ENCODE results near the gene SUN1. TPM values are rescaled to one million over a fixed set of nuclear protein-coding genes. Genes with fewer than 3 reads are reported as not detected.

SUN1 gene
- polyA plus RNA-seq, 3 donors: 44.2 to 154 (median 51.5) TPM

- H3K9me3 Mint-ChIP-seq: peaks cover 0 to 4% (median 0%) of the 10 kb centered on the region in 7 donors
These were observed 66.8 kb downstream of the SUN1 start for GRCh38 chr7:898855-899681.

GRCh38 chr7:899806-900205 lies 67.5 kb downstream of the SUN1 start:
- intact Hi-C loops (cut with micrococcal nuclease): loop anchor here (5.0 to 10.0 kb wide), 2 partner anchors 72 to 165 kb away; no protein-coding TSS in a partner anchor
- Mint-ChIP-seq H3K4me3 (no peak overlapping the region), H3K27ac (peak overlapping the region in 1 of 7 donors; percentile 46)

More at GRCh38 chr7:898855-899681, 66.8 kb downstream of the SUN1 start:
- peaks cover 9 to 12% of the 10 kb centered on the region in 2 donors for H3K4me1 ChIP-seq (ENCODE audit: control insufficient read depth in 1 of 2, insufficient read depth in 2 of 2, low read length in 2 of 2)
- no peak overlapping the region for H2AFZ ChIP-seq (ENCODE audit: insufficient read depth, low read depth, low read length, poor library complexity, severe bottlenecking)
- H4K20me1 ChIP-seq (ENCODE audit: insufficient read depth, low read length): peaks cover 99% of the 10 kb centered on the region
- peaks cover 16% of the 10 kb centered on the region for H3K4me1 Mint-ChIP-seq
- H3K4me2 ChIP-seq (replicated peaks; ENCODE audit: extremely low read depth, low read length, poor library complexity, severe bottlenecking): no peak overlapping the region
- 94% methylated on average over 52 of the region's 54 CpGs for WGBS (ENCODE audit: insufficient coverage)
- intact Hi-C loops (cut with micrococcal nuclease): no loop called here
- peaks cover 45 to 78% of the 10 kb centered on the region in 2 donors for H3K36me3 Mint-ChIP-seq
- no peak overlapping the region for H3K4me3 ChIP-seq (replicated peaks in 1 of 3; ENCODE audit: low read depth in 2 of 3, low read length in 3 of 3)
- H3K9me3 ChIP-seq (replicated peaks in 1 of 2; ENCODE audit: control insufficient read depth in 1 of 2, insufficient read depth in 1 of 2, low read length in 2 of 2): no peaks in the 10 kb centered on the region
- no peak overlapping the region for H3K27ac ChIP-seq (ENCODE audit: low read depth in 1 of 2, low read length in 2 of 2)
- peak overlapping the region in 2 of 7 donors; percentile 46 to 81 for H3K27ac Mint-ChIP-seq
- peaks cover 0 to 2% (median 0%) of the 10 kb centered on the region in 3 donors for H3K27me3 Mint-ChIP-seq (ENCODE audit: low read depth in 3 of 3)
- peaks cover 7% of the 10 kb centered on the region for H3K79me2 ChIP-seq (ENCODE audit: insufficient read depth, low read length)
- H3K4me3 Mint-ChIP-seq: no peak overlapping the region
- DNase-seq: no peak
- no peaks in the 10 kb centered on the region for H3K27me3 ChIP-seq (ENCODE audit: control insufficient read depth in 2 of 2, insufficient read depth in 2 of 2, low read length in 2 of 2)
- no peak for TF ChIP-seq CTCF (IDR thresholded peaks at IDR 0.05)
- no peak overlapping the region for H3K9ac ChIP-seq (ENCODE audit: insufficient read depth, low read length, poor library complexity, severe bottlenecking)
- H3K36me3 ChIP-seq (replicated peaks in 1 of 2; ENCODE audit: control insufficient read depth in 1 of 2, insufficient read depth in 2 of 2, low read length in 2 of 2): peaks cover 77 to 86% of the 10 kb centered on the region in 2 donors

More at GRCh38 chr7:899806-900205, 67.5 kb downstream of the SUN1 start:
- no peaks in the 10 kb centered on the region for H3K27me3 ChIP-seq (ENCODE audit: control insufficient read depth in 2 of 2, insufficient read depth in 2 of 2, low read length in 2 of 2)
- no peak for DNase-seq
- H3K4me1 Mint-ChIP-seq: peaks cover 16% of the 10 kb centered on the region
- peaks cover 12% of the 10 kb centered on the region for H3K79me2 ChIP-seq (ENCODE audit: insufficient read depth, low read length)
- H3K27me3 Mint-ChIP-seq (ENCODE audit: low read depth in 3 of 3): peaks cover 0 to 2% (median 0%) of the 10 kb centered on the region in 3 donors
- peaks cover 0 to 3% (median 0%) of the 10 kb centered on the region in 7 donors for H3K9me3 Mint-ChIP-seq
- TF ChIP-seq CTCF (IDR thresholded peaks at IDR 0.05): no peak
- no peak overlapping the region for H3K27ac ChIP-seq (ENCODE audit: low read depth in 1 of 2, low read length in 2 of 2)
- H3K9ac ChIP-seq (ENCODE audit: insufficient read depth, low read length, poor library complexity, severe bottlenecking): no peak overlapping the region
- no peaks in the 10 kb centered on the region for H3K9me3 ChIP-seq (replicated peaks in 1 of 2; ENCODE audit: control insufficient read depth in 1 of 2, insufficient read depth in 1 of 2, low read length in 2 of 2)
- no peak overlapping the region for H3K4me2 ChIP-seq (replicated peaks; ENCODE audit: extremely low read depth, low read length, poor library complexity, severe bottlenecking)
- 97% methylated on average over 16 of the region's 16 CpGs for WGBS (ENCODE audit: insufficient coverage)
- H3K36me3 ChIP-seq (replicated peaks in 1 of 2; ENCODE audit: control insufficient read depth in 1 of 2, insufficient read depth in 2 of 2, low read length in 2 of 2): peaks cover 77 to 86% of the 10 kb centered on the region in 2 donors
- H2AFZ ChIP-seq (ENCODE audit: insufficient read depth, low read depth, low read length, poor library complexity, severe bottlenecking): no peak overlapping the region
- no peak overlapping the region for H3K4me3 ChIP-seq (replicated peaks in 1 of 3; ENCODE audit: low read depth in 2 of 3, low read length in 3 of 3)
- H4K20me1 ChIP-seq (ENCODE audit: insufficient read depth, low read length): peaks cover 99% of the 10 kb centered on the region
- peaks cover 40 to 73% of the 10 kb centered on the region in 2 donors for H3K36me3 Mint-ChIP-seq
- H3K4me1 ChIP-seq (ENCODE audit: control insufficient read depth in 1 of 2, insufficient read depth in 2 of 2, low read length in 2 of 2): peaks cover 9 to 12% of the 10 kb centered on the region in 2 donors
